Measurements from ENCODE around the gene CYP26B1. TPM values are rescaled to one million over a fixed set of nuclear protein-coding genes. Genes with fewer than 3 reads are reported as not detected.
"Not testable (repeated sequence)": the region's sequence is repeated elsewhere in the genome, so short reads cannot be mapped to it uniquely, and the experiment has no call there.

The CYP26B1 gene
- total RNA-seq, 1 experiment from 2014 or later = 0.05 TPM

DNA sequence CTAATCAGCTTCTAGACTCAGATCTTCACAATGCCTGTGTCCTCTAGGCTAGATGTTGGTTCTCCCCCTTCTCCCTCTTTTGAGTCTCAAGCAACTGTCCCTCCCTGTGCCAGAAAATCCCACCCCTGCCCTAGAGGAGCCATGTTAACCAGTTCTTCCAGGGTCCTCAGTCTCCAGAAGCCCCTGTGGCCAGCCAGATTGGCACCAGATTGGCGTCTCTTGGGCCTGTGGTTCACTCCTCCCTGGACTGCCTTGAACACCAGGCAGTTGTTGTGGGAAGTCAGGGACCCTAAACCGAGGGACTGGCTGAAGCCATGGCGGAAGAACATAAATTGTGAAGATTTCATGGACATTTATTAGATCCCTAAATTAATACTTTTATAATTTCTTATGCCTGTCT, 36.6 kb downstream of the CYP26B1 start:
- no peak for DNase-seq (ENCODE audit: low spot score)

DNA sequence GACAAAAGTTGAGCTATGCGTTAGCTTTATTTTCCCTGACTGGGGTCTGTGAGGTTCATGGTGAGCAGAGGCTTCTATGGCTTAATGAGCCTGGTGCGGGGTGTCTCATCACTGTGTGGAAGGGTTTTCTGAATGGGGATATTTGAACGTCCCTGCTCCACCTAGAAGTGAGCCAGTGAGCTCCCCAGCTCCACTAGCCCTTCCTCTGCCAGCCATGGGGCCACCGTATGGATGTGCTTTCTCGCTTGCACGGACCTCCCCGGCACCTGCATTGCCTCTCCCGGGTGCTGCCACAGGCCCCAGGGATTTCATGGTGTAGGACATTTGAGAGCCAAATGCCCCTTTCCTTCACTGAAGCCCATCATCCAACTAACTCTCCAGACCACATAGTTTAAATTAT, 37.8 kb downstream of the CYP26B1 start:
- DNase-seq (ENCODE audit: low spot score) = no peak

DNA sequence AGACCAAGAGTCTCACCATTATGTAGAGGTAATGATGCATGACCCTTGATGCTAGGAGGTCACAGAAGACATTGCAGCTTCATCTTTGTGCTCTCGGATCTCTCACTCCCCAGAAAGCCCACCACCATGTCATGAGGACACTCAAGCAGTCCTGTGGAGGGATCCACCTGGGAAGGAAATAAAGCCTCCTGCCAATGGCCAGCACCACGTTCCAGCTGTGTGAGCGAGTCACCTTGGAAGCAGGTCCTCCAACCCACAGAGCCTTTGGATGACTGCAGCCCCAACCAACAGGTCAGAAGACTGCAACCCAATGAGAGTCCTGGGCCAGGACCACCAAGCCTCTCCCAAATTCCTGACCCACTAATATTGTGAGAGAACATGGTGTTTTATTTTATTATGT, 38.4 kb downstream of the CYP26B1 start:
- no peak for DNase-seq (ENCODE audit: low spot score)

DNA sequence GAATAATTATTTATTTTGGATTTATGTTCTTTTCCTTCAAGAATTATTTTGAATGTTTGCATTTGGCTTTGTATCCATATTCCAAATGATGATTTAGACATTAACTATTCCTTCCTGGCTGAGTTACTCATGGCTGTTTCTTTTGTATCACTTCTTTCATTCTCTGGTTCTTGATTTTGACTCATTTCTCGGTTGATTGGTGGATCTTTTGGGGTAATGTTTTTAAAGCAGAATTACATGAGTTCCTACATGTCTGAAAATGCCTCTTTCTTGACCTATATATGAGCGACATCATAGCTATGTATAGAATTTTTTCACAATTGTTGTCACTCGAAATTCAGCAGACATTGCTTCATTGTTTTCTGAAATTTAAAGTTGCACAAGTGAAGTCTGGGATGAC, 39.5 kb downstream of the CYP26B1 start:
- DNase-seq (ENCODE audit: low spot score) = no peak

DNA sequence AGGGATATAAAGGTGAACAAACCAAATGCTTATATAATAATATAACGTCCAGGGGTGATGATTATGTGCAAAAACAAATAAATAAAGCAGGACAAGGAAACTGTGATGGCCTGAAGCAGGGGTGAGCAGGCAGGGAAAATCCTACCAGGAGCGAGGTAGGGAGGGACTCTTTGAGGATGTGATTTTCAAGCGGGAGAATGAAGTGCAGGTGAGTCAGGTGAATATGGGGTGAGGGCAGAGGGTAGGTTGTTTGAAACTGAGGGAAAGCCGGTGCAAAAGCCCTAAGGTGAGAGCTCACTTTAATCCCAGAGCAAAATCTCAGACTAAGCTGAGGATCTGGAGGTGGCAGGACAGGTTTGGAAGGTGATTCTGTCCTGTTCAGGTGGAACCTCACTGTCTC, 40.7 kb downstream of the CYP26B1 start:
- no peak for DNase-seq (ENCODE audit: low spot score)

DNA sequence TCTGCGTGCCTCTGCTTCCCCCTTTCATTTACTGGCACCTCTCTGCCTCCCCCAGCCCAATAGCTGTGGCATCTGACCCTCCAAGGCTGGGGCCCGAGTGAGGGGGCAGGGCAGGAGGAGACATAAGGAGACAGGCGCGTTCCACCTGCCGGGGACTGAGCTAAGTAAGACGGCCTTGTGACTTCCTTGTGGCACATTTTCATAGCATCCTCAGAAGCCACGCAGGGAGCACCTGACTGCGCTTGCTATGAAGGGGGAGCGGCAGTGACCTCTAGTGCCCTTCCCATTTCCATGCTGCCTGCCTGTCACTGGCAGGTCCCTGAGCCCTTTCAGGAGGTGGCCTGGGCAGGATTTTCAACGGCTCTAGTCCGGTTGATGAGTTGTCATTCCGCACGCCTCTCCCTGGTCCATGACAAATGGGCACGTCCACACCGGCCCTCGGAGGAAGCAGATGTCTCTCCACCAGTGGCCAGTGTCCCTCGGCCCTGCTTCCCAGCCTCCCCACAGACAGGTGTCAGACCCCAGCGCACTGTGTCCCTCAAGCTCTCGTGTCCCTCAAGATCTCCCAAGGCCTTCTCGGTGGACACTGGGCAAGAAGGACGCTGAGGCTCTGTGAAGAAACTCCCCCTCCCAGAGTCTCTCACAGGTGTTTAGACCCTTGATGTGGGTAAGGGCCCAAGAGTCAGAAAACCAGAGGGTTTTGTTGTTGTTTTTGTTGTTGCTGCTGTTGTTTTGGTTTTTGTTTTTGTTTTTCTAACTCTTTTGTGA, 42.7 kb downstream of the CYP26B1 start:
- DNase-seq (ENCODE audit: low spot score) = peak; percentile 3

DNA sequence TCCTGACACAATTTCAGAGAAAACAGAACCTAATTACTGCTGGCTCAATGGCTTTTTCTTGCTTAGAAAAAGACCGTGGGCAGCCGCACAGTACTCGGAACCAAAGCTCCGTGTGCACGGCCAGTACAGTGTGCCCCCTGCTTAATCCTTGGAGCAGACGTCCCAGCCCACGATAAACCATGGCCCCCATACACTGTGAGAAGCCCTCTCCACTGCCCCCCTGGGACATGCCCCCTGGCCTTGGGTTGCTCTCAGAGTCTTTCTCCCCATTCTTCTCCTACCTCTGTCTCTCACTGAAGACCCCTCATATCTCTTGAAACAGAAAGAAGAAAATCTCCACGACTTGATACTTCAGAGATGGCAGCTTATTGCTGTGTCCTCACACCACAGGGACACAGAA, 44.0 kb downstream of the CYP26B1 start:
- DNase-seq (ENCODE audit: low spot score) = no peak

DNA sequence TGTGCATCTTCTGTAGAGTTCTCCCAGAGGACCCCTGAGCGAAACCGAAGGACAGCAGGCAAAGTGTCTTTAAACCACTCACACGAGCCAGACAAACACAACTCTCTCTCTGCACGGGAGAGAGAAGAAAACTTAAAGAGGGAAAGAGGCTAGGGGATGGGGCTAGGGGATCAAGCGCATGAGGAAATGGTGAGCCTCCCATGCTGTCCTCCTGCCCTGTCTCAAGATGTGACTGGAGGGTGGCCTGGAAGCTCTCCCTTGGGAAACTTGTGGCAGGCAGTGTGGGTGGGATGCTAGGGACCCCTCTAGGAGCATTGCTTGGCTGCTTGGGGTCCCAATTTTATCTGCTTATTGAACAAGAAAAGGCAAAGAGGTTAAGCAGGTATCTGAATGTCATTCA, 44.5 kb downstream of the CYP26B1 start:
- DNase-seq (ENCODE audit: low spot score) = no peak

DNA sequence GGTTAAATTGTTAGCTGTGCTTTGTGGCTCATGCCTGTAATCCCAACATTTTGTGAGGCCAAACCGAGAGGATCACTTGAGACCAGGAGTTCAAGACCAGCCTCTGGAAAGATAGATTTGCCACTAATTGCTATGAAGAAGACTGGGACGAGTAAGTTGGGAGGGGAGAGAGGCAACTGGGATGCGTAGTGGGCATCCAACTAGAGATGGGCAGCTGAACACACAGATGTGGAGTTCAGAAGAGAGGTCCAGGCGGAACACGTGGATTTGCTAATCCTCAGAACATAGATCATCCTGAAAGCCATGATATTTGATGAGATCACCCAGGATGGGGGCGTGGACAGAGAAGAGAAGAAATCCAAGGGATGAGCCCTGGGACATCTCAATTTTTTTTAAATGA, 48.7 kb downstream of the CYP26B1 start:
- DNase-seq (ENCODE audit: low spot score) = no peak

DNA sequence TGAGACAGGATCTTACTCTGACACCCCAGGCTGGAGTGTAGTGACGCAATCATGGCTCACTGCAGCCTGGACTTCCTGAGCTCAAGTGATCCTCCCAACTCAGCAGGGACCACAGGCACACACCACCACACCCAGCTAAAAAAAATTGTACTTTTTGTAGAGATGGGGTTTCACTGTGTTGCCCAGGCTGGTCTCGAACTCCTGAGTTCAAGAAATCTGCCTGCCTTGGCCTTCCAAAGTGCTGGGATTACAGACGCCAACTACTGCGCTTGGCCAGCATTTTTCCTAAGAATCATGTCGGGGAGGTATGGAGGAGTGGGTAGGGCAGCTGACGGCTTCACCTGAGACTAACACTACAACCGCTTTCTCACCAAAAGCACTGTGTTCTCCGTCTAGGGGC, 50.4 kb downstream of the CYP26B1 start:
- no peak for DNase-seq (ENCODE audit: low spot score)

DNA sequence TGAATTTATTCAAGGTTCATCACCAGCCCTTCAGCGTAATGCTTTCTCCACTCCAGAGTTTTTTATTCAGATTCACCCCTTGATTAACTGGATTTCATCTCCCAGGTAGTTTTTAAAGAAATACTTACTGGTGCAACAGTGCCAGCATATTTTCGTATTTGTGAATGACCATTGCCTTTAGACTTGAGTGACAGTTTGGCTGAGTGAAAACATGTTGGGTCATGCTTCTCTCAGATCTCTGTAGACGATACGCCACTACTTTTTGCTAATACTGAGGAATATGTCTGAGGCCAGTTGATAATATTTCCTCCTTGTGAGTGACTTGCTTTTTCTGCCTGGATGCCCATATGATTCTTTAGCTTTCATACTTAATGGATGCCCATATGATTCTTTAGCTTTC, 51.5 kb downstream of the CYP26B1 start:
- no peak for DNase-seq (ENCODE audit: low spot score)

DNA sequence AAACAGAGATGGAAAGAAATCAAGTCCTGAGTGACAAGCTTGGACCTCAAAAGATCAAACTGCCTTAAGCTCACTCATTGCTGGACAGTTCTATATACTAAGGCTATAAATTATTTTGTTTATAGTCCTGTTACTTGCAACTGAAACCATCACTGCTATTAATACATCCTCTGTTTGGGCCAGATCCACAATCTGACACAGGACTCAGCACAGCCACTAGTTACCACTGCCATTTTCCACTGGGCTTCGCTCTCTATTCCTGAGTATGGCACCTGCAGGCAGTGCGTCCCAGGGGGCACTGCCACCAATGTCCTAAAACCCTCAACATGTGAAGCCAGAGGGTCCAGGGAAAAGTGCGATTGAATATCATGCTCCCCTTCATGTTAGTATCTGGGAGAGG, 52.3 kb downstream of the CYP26B1 start:
- no peak for DNase-seq (ENCODE audit: low spot score)

DNA sequence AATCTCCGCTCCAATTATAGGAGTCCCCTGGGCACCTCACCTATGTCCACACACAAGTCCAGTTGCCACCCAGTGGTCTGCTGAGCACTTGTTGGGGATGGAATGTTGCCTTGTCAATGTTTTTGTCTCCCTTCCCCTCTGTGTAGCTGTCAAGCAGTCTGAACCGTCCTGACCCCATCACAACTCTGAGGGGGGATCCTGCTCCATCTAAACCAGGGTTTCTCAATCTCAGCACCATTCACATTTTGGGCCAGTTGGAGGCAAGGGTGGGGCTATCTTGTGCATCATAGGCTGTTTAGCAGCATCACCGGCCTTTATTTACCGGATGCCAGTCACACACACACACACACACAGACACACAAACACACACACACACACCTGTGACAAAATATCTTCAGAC, 53.0 kb downstream of the CYP26B1 start:
- no peak for DNase-seq (ENCODE audit: low spot score)

DNA sequence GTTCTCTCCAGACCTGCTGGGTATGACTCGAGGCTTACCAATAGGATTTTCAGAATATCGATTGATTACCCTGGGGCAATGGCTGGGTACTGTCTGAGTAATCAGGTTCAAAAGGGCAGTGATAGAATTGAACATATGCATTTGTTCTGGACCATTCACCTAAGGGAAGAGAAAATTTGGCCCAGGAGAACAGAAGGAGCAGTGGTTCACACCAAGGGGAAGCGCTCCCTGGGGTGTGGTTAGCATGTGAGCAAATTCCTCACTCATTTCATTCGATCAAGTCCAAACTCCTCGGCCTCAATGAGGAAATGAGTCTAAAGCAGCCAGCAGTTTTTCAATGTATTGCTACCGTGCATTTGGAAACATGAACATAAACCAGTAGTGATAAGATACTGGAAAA, 55.6 kb downstream of the CYP26B1 start:
- no peak for DNase-seq (ENCODE audit: low spot score)

DNA sequence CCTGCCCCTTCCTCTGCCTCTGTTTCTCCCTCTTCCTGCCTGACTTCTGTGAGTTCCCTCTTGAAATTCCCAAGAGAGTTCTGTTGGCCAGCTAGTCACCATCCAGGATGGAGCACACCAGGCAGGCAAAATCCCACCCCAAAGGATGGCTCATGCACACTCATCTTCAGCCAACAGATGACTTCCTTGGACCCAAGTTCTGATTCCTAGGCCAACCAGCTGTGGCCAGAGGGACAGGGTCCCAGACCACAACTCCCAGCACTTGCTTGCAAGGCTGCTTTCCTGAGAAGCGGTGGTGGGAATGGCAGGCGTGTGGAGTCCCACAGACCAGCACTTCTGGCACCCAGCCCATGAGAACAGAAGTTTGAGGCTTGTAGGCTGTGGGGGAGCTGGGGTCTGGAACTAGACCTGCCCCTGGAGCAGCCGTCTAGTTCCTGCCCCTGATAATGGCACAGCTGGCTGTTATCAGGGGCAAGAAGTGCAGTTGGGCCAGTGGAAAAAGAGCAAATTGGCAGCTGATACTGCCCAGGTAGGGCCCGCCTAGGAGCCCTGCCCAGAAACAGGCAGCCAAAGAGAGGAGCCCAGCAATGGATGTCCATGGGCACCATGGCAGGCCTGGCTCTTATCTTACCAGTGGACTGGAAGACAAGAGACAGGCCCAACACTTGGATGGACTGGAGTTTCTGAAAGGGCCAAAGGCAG, 56.7 kb downstream of the CYP26B1 start:
- DNase-seq (ENCODE audit: low spot score) = no peak

DNA sequence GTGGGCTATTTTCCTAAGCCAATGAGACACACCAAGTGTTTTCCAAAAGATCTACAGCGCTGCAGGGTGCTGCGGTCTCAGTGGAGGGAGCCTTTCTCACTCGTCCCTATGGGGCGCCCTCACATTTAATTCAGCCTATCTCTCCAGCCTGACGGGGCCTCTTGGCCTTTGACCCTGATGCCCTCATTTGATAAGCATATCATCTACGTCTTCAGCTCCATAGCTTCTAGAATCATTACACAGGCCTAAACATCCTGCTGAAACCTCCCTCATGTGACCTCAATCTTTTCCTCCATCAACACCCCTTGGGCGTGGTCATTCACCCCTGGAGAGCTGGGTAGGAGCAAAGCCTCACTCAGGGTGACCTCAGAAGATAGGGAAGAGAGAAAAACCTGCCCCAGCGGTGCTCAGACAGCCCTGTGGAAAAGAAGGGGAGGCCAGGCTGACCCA, 57.4 kb downstream of the CYP26B1 start:
- no peak for DNase-seq (ENCODE audit: low spot score)

DNA sequence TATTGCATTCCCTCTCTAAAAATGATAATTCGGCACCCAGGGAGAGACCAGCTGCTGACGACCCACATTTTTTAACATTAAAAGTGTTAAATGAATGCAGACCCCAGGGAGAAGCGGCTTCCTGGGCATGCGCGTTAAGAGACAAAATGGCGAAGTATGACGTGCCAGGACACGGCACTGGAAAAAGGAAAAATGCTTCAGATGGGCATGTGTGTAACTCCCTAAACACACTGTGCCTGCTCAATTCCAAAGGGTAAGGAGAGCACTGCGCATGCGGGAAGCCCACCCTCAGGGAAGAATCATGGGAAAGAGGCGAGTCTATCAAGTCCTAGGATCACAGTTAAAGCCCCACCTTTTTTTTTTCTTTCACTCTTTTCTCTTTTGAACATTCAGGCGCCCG, 58.1 kb downstream of the CYP26B1 start:
- DNase-seq (ENCODE audit: low spot score) = no peak

DNA sequence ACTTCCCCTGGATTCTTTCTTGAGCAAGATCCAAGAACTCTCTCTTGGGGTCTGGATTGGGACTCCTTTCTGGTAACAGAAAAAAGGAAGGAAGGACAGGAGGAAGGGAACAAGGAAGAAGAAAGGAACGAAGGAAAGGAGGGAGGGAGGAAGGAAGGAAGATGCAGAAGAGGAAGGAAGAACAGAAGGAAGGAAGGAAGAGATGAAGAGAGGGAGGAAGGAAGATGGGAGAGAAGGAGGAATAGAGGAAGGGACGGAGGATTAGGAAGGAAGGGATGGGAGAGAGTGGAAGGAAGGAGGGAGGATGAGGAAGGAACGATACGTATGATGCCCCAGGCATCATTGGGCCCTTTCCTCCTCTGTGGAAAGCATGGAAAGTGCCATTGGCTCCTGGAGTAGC, 58.6 kb downstream of the CYP26B1 start:
- no peak for DNase-seq (ENCODE audit: low spot score)

DNA sequence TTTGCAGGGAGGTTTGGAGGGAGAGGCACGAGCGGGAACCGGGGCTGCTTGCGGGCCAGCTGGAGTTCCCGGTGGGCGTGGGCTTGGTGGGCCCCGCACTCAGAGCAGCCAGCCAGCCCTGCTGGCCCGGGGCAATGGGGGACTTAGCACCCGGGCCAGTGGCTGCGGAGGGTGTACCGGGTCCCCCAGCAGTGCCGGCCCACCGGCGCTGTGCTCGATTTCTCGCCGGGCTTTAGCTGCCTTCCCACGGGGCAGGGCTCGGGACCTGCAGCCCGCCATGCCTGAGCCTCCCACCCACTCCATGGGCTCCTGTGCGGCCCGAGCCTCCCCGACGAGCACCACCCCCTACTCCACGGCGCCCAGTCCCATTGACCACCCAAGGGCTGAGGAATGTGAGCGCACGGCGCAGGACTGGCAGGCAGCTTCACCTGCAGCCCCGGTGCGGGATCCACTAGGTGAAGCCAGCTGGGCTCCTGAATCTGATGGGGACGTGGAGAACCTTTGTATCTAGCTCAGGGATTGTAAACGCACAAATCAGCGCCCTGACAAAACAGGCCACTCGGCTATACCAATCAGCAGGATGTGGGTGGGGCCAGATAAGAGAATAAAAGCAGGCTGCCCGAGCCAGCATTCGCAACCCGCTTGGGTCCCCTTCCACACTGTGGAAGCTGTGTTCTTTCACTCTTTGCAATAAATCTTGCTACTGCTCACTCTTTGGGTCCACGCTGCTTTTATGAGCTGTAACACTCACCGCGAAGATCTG, 60.6 kb downstream of the CYP26B1 start:
- DNase-seq (ENCODE audit: low spot score) = not testable (repeated sequence)

DNA sequence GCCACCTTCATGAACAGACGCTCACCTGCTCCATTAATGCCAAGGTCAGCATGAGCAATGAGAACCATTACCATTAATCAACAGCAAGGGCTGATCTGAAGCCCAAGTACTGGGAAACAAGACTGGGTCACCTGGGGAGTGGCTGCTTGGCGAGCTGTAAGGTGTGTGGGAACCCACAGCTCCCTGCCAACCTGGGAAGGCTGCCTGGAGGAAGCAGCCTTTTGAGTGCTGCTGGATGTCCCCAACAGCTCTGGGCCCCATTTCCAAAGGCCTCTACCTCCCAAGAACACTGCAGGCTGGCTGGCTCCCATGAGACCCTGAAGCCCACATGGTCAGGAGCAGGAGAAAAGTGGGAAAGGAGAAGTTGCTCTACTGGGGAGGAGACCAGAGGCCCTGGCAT, 62.1 kb downstream of the CYP26B1 start:
- no peak for DNase-seq (ENCODE audit: low spot score)

DNA sequence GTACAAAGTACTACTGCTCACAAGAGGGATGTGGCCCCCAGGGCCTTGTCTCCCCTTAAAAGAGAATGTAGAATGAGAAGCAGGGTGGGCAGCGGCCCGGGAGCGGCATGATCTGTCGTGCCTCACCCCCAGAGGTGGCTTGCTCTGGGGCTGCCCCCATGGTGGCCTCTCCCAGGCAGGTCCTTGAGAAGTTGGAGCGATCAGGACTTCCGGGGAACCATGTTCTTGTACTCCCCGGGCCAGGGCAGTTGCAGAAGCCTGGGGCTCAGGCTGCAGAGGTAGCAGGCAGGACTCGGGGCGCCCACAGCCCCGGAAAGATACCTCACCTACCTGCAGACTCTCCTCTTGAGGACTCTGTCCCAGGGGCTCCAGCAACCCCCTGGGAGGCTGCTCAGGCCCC, 62.6 kb downstream of the CYP26B1 start:
- no peak for DNase-seq (ENCODE audit: low spot score)

DNA sequence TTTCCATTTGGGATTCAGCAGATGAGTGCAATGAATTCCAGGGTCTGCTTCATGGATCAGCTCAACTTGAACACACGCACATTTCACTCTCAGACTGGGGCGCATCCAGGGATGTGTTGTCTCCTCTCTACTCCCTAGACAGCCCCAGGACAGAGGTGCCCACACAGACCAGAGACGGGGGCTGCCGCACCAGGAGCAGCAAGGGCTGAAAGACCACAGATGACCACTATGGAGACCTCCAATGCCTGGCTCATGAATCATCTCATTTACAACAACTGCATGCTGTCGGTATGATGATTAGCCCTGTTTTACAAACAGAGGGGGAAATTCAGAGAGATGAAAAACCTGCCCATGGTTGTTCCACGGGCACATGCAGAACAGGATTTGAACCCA, 63.1 kb downstream of the CYP26B1 start:
- no peak for DNase-seq (ENCODE audit: low spot score)

All from HT-29 (cell line).